ENCODE results near the gene CYSLTR2.

GRCh38 chr13:48739386-48739964 lies 85.7 kb downstream of the CYSLTR2 start:
- TF ChIP-seq CTCF (IDR thresholded peaks at IDR 0.05) (no peak), EP300 (IDR thresholded peaks at IDR 0.05) (no peak)
